B cell (primary cell): ENCODE data around the gene RPRD1B. TPM values are rescaled to one million over a fixed set of nuclear protein-coding genes. Genes with fewer than 3 reads are reported as not detected.
A peak's percentile ranks its signal among the peaks of the same experiment; 100 is the strongest.

Experiments used
- ATAC-seq: fragments of 200-7000 bp; cut with Tn5 transposase; one replicate; pipeline ENCODE4 v1.10.0; 2021; ENCODE audit warnings: low read depth, mild to moderate bottlenecking, moderate number of reproducible peaks, moderate library complexity
- CTCF ChIA-PET: fragments of 350-600 bp; sonication (Branson Sonifier 250); formaldehyde crosslinking; loops from one replicate; lab custom pipeline; 2021; ENCODE audit warnings: antibody characterized with exemption, inconsistent platforms; lab: Charles Lee
- POLR2A ChIA-PET: fragments of 350-600 bp; sonication (Branson Sonifier 250); formaldehyde crosslinking; loops from one replicate; lab custom pipeline; 2021; ENCODE audit warnings: antibody characterized with exemption; lab: Charles Lee
- DNase-seq: peaks from one replicate; pipeline ENCODE4 v3.0.0; 2013
- H2AFZ ChIP-seq: 2 replicates; pipeline ENCODE4 v1.6.1; 2012; ENCODE audit warnings: mild to moderate bottlenecking, low read depth, low read length; ENCODE audit not compliant: insufficient read depth, poor library complexity, severe bottlenecking
- H3K27ac ChIP-seq, 2 donors: 1 replicate in 1 of 2; 2 replicates in 1 of 2; pipeline ENCODE4 v1.5.1; 2012 to 2013; ENCODE audit warnings: low read length in 2 of 2, mild to moderate bottlenecking in 2 of 2, moderate library complexity in 1 of 2
- H3K27me3 ChIP-seq, 4 experiments: fragments of 200-600 bp in 1 of 4; sonication (generic) in 1 of 4; replicated peaks in 1 of 4; 1 replicate in 2 of 4; 2 replicates in 2 of 4; pipeline versions ENCODE4 v1.6.1 to v1.7.0; 2013 to 2016; ENCODE audit warnings: low read length in 3 of 4, mild to moderate bottlenecking in 2 of 4, mixed read lengths in 1 of 4, moderate library complexity in 1 of 4; ENCODE audit not compliant: insufficient read depth in 4 of 4, control insufficient read depth in 3 of 4; ENCODE audit errors: control extremely low read depth in 1 of 4
- H3K36me3 ChIP-seq, 2 experiments: replicated peaks in 1 of 2; 1 replicate in 1 of 2; 2 replicates in 1 of 2; pipeline versions ENCODE4 v1.6.1 to v1.7.1; 2013; ENCODE audit warnings: low read length in 1 of 2; ENCODE audit not compliant: insufficient read depth in 2 of 2, control insufficient read depth in 1 of 2; ENCODE audit errors: control extremely low read depth in 1 of 2, extremely low read depth in 1 of 2
- H3K4me1 ChIP-seq, 2 donors: fragments of 200-600 bp in 1 of 2; sonication (generic) in 1 of 2; 1 replicate in 1 of 2; 2 replicates in 1 of 2; pipeline versions ENCODE4 v1.5.1 to v1.6.1; 2013 to 2017; ENCODE audit warnings: low read length in 2 of 2; ENCODE audit not compliant: control insufficient read depth in 2 of 2, insufficient read depth in 2 of 2
- H3K4me2 ChIP-seq: replicated peaks from 2 replicates; pipeline ENCODE3; 2012; ENCODE audit warnings: mild to moderate bottlenecking, low read depth, low read length; ENCODE audit not compliant: poor library complexity, severe bottlenecking
- H3K4me3 ChIP-seq, 5 experiments: fragments of 200-600 bp in 1 of 5; sonication (generic) in 1 of 5; 1 replicate in 3 of 5; 2 replicates in 2 of 5; pipeline versions ENCODE4 v1.5.1 to v1.7.0; 2011 to 2016; ENCODE audit warnings: low read length in 4 of 5, mild to moderate bottlenecking in 4 of 5, low read depth in 2 of 5, control low read depth in 1 of 5, moderate library complexity in 1 of 5; ENCODE audit not compliant: insufficient read depth in 1 of 5; ENCODE audit errors: control extremely low read depth in 1 of 5, extremely low read depth in 1 of 5
- H3K79me2 ChIP-seq: fragments of 200-600 bp; sonication (generic); one replicate; pipeline ENCODE4 v1.6.0; 2016; ENCODE audit warnings: low read length; ENCODE audit not compliant: control insufficient read depth, insufficient read depth
- H3K9ac ChIP-seq: fragments of 200-600 bp; sonication (generic); 2 replicates; pipeline ENCODE4 v1.6.1; 2017; ENCODE audit warnings: mild to moderate bottlenecking, low read length, moderate library complexity
- H3K9me3 ChIP-seq, 3 donors: one replicate each; pipeline versions ENCODE4 v1.6.1 to v1.7.1; 2013; ENCODE audit warnings: low read length in 2 of 3; ENCODE audit not compliant: control insufficient read depth in 2 of 3, insufficient read depth in 1 of 3; ENCODE audit errors: control extremely low read depth in 1 of 3
- H4K20me1 ChIP-seq: 2 replicates; pipeline ENCODE4 v1.6.0; 2012; ENCODE audit warnings: mild to moderate bottlenecking, low read length; ENCODE audit not compliant: insufficient read depth, control insufficient read depth, poor library complexity, severe bottlenecking
- H3K27ac Mint-ChIP-seq: one replicate; pipeline ENCODE4 v1.8.0; 2021; ENCODE audit warnings: mixed read lengths
- H3K27me3 Mint-ChIP-seq: one replicate; pipeline ENCODE4 v1.8.0; 2021; ENCODE audit warnings: mixed read lengths
- H3K4me1 Mint-ChIP-seq: one replicate; pipeline ENCODE4 v1.8.0; 2021; ENCODE audit warnings: mixed read lengths
- H3K4me3 Mint-ChIP-seq: one replicate; pipeline ENCODE4 v1.8.0; 2021; ENCODE audit warnings: mixed read lengths
- H3K9me3 Mint-ChIP-seq: one replicate; pipeline ENCODE4 v1.8.0; 2022; ENCODE audit warnings: mixed read lengths; ENCODE audit not compliant: insufficient read depth
- EZH2 ChIP-seq: IDR thresholded peaks from 2 replicates; pipeline ENCODE4 v1.6.1; 2012; ENCODE audit warnings: borderline replicate concordance, low read depth, mild to moderate bottlenecking, moderate library complexity, low read length; ENCODE audit not compliant: insufficient read depth, poor library complexity, severe bottlenecking
- WGBS: methylation state at CpG from one replicate; pipeline ENCODE4 v1.1.5; 2013; ENCODE audit warnings: missing lambda C conversion rate; ENCODE audit not compliant: insufficient coverage; 5-methylcytosine and 5-hydroxymethylcytosine counted together
- intact Hi-C: fragments of 100-400 bp; cut with micrococcal nuclease; formaldehyde crosslinking; loops from one replicate; pipeline ENCODE4 v1.10.0; 2022
- polyA plus RNA-seq: library from polyadenylated mRNA; depleted of rRNA; stranded (reverse); fragments of >200 nt; gene quantifications from 2 replicates; pipeline ENCODE4 v1.2.3, GENCODE V29; 2012
- total RNA-seq, 2 donors: library from RNA; stranded (reverse); fragments of 120-200 nt in 1 of 2; gene quantifications; 1 replicate in 1 of 2; 2 replicates in 1 of 2; pipeline versions ENCODE4 v1.2.3 to v1.2.4, GENCODE V29; 2013 to 2022
- TF ChIP-seq, protein P1 (sequence below): fragments of 200-600 bp; IDR thresholded peaks from one replicate; pipeline ENCODE4 v1.8.0; 2022; ENCODE audit warnings: antibody characterized with exemption, mild to moderate bottlenecking

RPRD1B gene
- total and polyA plus RNA-seq, 2 donors (not counting 1 experiment from before 2014, with no cell fraction given) = 6.0 to 54.9 TPM

GRCh38 chr20:38034108-38034649, 633 bp downstream of the RPRD1B start:
- POLR2A ChIA-PET = interaction anchor here (0.9 kb wide), 1 partner anchor 29 kb away, joined by 4 read pairs; no protein-coding TSS in a partner anchor

GRCh38 chr20:38034961-38035360, 1.4 kb downstream of the RPRD1B start:
- Histone ChIP-seq H2AFZ (no peak overlapping the region), H3K9ac (peak overlapping the region; percentile 86), H3K4me2 (peak overlapping the region; percentile 82), H3K79me2 (peaks cover 100% of the 10 kb centered on the region), H4K20me1 (peaks cover 9% of the 10 kb centered on the region), H3K9me3 (no peaks in the 10 kb centered on the region), H3K4me1 (peaks cover 35 to 46% of the 10 kb centered on the region in 2 donors), H3K36me3 (peaks cover 0 to 3% of the 10 kb centered on the region in 2 experiments), H3K4me3 (no peak overlapping the region), H3K27ac (no peak overlapping the region), H3K27me3 (no peaks in the 10 kb centered on the region)
- ChIA-PET POLR2A (no interaction called here), CTCF (interaction anchor here (1.9 to 2.3 kb wide), 2 partner anchors 23 to 186 kb away, joined by 10 read pairs; no protein-coding TSS in a partner anchor)
- Mint-ChIP-seq H3K4me3 (peak overlapping the region; percentile 95), H3K9me3 (no peaks in the 10 kb centered on the region), H3K4me1 (peaks cover 67% of the 10 kb centered on the region), H3K27ac (peak overlapping the region; percentile 92), H3K27me3 (no peaks in the 10 kb centered on the region)
- ATAC-seq (no peak), DNase-seq (no peak)
- no peak for TF ChIP-seq EZH2
- TF ChIP-seq, protein P1, sequence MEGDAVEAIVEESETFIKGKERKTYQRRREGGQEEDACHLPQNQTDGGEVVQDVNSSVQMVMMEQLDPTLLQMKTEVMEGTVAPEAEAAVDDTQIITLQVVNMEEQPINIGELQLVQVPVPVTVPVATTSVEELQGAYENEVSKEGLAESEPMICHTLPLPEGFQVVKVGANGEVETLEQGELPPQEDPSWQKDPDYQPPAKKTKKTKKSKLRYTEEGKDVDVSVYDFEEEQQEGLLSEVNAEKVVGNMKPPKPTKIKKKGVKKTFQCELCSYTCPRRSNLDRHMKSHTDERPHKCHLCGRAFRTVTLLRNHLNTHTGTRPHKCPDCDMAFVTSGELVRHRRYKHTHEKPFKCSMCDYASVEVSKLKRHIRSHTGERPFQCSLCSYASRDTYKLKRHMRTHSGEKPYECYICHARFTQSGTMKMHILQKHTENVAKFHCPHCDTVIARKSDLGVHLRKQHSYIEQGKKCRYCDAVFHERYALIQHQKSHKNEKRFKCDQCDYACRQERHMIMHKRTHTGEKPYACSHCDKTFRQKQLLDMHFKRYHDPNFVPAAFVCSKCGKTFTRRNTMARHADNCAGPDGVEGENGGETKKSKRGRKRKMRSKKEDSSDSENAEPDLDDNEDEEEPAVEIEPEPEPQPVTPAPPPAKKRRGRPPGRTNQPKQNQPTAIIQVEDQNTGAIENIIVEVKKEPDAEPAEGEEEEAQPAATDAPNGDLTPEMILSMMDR = no peak
- intact Hi-C loops = loop anchor here (10.0 kb wide), 1 partner anchor 740 kb away; no protein-coding TSS in a partner anchor
- 90% methylated on average over 3 of the region's 6 CpGs for WGBS

More at GRCh38 chr20:38034108-38034649, 633 bp downstream of the RPRD1B start:
- TF ChIP-seq, protein P1 = no peak
- TF ChIP-seq EZH2 = no peak
- Histone ChIP-seq H3K79me2 (peaks cover 100% of the 10 kb centered on the region), H3K9me3 (no peaks in the 10 kb centered on the region), H4K20me1 (peaks cover 9% of the 10 kb centered on the region), H2AFZ (peak overlapping the region; percentile 90), H3K4me2 (peak overlapping the region; percentile 82), H3K4me3 (peak overlapping the region; percentile 84 to 98 (median 87)), H3K9ac (peak overlapping the region; percentile 86), H3K27me3 (no peaks in the 10 kb centered on the region), H3K36me3 (peaks cover 0 to 3% of the 10 kb centered on the region in 2 experiments), H3K27ac (peak overlapping the region; percentile 87 to 90), H3K4me1 (peaks cover 35 to 46% of the 10 kb centered on the region in 2 donors)
- H3K4me1 Mint-ChIP-seq = peaks cover 71% of the 10 kb centered on the region
- DNase-seq (no peak), ATAC-seq (no peak)
- intact Hi-C loops = loop anchor here (10.0 kb wide), 1 partner anchor 739 kb away; no protein-coding TSS in a partner anchor
- no peaks in the 10 kb centered on the region for H3K27me3 Mint-ChIP-seq
- peak overlapping the region; percentile 92 for H3K27ac Mint-ChIP-seq
- WGBS = 10% methylated on average over 7 of the region's 14 CpGs
- H3K4me3 Mint-ChIP-seq = peak overlapping the region; percentile 95
- CTCF ChIA-PET = interaction anchor here (1.9 to 2.3 kb wide), 2 partner anchors 24 to 187 kb away, joined by 10 read pairs; no protein-coding TSS in a partner anchor
- H3K9me3 Mint-ChIP-seq = peaks cover 3% of the 10 kb centered on the region
